Activated T-cell treated with anti-CD3 and anti-CD28 coated beads for 4 hours (primary cell): ENCODE results near the gene FYTTD1.

Experiments used
- DNase-seq: peaks from one replicate; pipeline ENCODE4 v3.0.0-alpha.2; 2020

Gene FYTTD1

DNA sequence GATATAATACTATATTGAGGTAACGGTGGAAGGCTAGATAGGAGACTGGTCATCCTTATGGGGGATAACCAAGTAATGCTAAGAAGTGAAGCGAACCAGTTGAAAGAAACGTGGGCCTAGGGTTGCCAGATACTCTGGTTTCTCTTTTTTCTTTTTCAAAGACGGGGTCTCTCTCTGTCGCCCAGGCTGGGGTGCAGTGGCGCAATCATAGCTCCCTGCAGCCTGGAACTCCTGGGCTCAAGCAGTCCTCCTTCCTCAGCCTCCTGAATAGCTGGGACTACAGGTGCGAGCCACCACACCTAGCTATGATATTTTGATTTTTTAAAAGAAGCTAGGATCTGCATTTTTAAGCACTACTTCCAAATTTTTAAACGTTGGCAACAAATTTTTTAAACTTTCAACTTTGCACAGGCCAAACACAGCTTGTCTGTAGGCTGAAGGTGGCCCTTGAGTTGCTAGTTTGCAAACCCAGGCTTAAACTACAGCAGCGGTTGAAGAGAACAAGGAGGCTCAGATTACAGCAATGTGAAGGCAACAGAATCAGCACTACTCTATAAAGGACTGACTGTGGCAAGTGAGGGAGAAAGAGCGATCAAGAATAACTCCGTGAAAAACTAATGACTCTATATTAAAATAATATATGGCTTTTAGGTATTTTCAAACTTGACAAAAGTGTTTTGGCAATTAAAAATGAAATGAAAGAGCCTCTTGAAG is 11.8 kb upstream of the FYTTD1 start:
- DNase-seq, result no peak

DNA sequence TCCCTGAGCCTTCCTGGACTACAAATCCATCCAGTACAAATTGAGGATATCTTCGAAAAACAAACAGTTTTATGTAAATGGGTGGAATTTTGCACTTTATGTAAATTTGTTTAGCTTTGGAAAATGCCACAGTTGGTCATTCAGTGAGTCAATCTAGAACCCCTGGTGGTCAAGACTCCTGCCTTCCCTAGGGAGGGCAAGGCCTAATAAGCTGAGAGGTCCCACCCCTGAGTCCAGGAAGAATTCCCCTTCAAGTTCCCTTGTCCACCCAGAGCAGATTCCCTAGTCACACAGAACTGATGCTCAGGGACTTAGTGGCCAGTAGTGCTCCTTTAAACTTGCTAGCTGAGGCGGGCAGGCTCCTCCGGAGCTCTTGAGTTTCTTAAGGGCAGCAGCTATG is 6.9 kb upstream of the FYTTD1 start:
- DNase-seq, result no peak

DNA sequence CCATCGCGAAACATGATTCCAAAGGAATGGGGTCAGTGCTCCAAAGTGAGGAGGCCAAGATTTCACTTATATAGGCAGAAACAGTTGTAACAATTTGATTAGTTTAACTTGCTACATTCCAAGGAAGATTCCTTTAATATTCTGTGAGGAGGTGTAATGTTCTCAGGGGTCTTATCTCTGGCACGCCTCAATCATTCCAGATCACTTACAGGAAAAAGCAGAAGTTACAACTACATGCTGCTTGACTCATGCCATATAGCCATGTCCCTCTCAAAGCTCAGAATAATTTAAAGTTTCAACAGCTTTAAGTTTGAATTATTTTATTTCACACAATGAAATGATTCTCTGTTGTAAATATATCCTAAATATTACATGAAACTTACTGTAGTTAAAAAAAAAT is 3.5 kb upstream of the FYTTD1 start:
- DNase-seq, result no peak

DNA sequence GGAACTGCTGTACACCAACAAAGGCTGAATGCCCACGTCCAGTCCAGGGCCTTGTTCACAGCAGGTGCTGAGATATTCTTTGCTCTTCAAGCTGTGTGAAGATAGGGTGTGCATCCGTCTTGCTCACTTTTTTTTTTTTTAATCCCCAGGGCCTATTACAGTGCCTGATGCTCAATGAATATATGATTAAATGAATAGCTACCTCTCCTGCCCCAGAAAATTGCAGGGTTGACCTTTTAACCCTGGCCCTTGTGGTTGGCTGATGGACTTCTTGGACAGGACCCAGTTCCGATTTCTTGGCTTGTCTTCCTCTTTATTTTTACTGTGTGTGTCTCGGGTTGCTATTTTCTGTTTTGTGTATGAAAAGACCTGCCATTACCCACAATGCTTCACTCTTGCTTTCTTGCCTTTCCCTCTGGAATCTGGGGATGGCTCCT is 2.9 kb upstream of the FYTTD1 start:
- DNase-seq, result no peak

DNA sequence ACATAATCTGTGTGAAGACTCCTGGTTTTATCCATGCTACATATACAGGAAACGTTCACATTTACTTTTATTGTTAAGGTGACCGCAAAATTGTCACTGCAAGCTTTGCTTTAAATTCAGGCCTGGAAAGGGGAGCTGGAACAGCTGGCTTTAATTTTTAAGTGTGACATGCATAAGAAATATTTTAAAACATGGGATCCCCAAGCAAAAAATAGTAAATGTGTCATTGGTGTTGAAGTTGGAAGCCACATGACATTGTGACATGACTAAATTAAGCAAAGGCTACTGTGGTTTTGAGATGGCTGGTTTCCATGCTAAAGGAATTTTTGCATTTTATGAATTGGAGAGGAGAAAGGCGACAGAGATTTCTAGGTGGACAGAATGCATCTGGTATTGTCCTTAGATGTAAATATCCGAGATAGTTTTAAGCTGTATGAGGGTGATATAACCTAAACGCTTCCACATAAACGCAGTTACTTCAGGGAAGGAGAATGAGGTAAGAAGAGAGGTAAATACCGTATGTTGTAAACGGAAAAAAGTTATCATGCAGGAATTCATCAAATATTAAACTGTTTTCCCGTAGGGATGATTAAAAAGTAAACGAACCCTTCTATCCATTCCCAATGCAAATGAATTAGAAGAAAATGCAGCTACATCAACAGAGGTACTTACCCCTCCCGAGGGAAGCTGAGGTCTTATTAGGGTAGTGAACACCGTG is 927 bp upstream of the FYTTD1 start:
- DNase-seq, result no peak

DNA sequence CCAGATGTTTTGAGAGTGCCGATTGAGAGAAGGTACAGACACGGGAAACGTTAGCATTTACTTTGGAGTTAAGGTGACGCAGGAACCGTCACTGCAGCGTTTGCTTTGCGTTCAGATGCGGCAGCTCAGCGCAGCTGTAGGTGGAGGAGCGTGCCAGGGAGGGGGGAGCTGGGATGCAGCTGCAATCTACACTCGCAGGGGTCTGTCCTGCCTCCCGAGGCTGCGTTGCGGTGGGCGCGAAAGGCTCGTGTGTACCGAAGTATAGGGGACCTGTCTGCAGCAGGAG is 425 bp upstream of the FYTTD1 start:
- DNase-seq, result no peak

DNA sequence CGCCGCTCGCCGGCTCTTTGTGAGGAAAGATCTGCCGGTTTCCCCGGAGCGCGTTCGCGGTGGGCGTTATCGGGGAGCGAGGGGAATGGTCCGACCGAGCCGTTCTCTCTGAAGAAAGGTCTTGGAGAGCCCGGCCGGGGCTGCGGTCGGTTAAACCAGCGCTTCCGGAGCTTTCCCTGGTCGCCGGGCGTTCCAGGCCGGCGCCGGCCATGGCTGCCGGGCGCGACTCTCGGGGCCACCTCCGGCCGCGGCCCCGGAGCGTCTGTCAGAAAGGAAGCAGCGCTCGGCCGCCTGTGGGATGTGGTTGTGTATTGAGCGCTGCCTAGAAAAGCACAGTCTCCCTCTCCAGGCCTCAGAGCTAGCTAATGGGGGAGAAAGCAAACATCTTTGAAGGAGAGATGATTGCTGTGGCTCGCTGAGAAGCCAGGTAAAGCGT is 731 bp downstream of the FYTTD1 start:
- peak; percentile 32 for DNase-seq

DNA sequence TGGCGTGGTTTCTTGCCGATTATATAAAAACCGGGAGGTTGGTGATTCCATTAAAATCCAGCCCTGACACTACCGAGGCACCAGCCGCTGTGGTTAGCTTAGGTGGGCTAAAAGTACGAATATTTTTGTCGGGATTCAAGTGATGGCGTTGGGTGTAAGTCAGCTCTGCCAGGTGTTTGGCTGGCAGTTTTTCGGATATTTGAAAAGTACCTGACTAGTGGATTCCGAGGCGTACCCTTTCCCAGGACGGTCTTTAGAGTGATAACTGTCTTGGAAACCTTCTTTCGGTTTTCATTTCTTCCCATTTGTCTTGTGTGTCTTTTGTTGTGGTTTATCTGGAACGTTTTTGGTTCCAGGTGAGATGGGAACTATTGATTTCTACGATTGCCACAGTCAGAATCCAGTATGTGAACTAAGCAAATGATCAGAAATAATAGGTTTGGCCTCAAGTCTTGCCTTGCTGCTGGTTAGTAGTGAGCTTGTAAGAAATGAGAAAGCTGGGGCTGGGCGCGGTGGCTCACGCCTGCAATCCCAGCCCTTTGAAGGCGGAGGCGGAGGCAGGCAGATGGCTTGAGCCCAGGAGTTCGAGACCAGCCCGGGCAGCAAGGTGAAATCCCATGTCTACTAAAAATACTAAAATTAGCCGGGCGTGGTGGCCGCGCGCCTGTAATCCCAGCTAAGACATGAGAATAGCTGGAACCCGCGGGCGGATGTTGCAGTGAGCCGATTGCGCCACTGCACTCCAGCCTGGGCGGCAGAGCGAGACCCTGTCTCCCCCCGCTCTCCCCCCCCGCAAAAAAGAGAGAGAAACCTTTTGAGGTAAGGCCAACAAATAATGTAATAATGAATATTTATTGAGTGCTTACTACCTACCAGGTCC is 1.4 kb downstream of the FYTTD1 start:
- DNase-seq, result no peak

DNA sequence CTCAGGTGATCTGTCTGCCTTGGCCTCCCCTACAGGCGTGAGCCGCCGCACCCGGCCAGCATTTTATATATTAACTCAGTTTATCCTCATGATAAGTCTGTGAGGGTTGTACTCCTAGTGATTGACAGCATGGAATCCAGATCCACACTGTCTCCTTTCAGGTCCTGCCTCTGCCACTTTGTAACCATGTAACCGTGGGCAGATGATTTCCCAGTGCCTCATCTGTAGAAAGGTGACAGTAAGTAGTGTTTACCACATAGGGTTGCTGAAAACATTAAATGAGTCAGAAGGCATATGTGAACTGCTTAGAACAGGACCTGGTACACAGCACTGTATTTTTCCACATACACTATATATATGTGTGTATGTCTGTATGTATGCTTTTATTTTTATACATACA is 2.4 kb downstream of the FYTTD1 start:
- no peak for DNase-seq

DNA sequence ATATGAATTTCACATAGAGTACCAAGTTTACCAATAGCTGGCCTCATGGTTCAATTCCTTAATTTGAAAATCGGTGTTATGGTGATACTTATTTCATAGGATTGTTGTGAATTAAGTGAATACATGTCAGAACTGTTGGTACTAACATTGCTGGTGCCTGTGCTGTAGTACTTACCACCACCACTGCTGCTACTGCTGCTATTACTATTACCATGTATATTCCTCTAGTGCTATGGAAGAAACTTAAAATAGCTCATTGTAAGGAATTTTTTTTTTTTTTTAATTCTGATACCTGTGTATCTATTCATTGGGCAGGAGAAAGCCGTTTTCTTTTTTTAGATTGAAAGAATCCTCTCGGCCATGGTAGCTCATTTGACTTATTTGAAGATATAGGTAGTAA is 3.6 kb downstream of the FYTTD1 start:
- DNase-seq, result no peak

DNA sequence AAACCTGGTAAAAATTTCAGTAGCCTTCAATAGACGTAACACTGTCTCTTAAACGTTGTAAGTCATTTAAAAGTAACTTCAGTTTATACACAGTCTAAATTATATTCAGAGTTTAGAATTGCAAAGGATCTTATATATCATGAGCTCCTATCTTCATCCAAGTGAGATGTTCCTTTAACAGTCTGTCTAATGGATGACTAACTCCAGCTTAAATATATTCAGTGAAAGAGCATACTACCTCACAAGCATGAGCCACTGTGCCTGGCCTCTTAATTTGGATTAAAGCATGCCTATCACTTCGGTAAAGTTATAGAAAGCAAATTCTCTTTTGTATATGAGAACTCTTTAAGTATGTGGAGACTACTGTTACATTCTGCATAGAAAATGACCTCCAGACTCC is 7.0 kb downstream of the FYTTD1 start:
- DNase-seq, result no peak

DNA sequence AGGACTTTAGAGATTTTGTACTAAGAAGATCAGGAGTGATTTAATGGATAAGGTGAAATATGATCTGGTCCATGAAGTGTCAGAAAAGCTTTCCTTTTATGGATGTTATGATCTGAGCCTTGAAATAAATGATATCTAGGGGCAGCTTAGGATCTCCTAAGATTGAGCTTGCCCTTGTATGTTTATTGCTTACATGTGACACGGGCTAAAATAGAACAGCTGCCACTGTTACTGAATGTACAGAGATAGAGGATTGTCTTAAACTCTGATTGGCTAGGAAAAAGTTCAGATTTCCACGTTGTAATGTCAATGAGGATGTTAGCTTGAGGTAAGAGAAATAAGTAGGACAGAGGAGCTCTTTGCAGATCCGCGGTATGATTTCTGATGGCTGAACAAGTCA is 8.8 kb downstream of the FYTTD1 start:
- no peak for DNase-seq

DNA sequence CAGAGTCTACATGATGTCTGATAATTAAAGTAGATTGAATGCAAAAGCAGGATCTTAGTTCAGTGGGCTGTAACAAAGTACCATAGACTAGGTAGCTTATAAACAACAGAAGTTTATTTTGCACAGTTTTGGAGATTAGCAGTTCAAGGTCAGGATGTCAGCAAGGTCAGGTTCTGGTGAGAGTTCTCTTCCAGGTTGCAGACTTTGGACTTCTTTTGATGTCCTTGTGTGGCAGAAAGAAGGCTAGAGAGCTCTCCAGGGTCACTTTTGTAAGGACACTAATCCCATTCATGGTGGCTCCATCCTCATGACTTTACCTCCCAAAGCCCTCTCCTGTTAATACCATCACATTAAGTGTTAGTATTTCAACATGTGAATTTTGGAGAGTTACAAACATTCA is 12.1 kb downstream of the FYTTD1 start:
- no peak for DNase-seq

DNA sequence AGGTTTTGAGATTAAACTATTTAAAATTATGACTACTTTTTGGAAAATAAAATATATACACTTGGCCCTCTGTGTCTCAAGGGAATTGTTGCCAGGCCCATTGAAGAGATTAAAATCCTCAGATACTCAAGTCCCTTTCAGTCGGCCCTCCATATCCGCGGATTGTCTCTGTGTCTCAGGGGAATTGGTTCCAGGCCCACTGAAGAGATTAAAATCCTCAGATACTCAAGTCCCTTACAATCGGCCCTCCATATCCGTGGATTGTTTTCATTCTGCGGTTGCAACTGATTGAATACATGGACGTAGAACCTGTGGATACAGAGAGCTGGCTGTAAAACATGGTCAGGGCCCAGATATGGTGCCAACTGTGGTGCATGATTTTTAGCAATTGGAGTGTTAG is 25.6 kb downstream of the FYTTD1 start:
- no peak for DNase-seq

DNA sequence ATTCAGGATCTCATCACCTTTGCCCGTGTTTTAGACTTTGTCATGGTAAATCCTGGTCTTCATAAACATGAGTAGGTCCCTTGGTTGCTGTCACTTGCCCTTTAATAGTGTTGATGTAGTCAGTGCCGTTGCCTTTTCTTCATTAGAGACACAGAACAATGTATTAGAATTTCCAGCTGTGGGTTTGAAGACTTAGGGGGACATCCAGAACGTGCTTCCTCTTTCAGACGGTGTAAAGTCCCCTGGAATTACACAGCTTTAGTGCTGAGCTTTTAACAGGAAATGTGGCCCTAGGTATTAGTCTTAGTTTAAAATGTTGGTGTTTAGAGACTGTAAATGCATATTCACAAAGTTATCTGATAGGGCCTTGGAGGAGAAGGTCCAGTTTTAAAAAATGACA is 32.5 kb downstream of the FYTTD1 start:
- DNase-seq, result no peak

DNA sequence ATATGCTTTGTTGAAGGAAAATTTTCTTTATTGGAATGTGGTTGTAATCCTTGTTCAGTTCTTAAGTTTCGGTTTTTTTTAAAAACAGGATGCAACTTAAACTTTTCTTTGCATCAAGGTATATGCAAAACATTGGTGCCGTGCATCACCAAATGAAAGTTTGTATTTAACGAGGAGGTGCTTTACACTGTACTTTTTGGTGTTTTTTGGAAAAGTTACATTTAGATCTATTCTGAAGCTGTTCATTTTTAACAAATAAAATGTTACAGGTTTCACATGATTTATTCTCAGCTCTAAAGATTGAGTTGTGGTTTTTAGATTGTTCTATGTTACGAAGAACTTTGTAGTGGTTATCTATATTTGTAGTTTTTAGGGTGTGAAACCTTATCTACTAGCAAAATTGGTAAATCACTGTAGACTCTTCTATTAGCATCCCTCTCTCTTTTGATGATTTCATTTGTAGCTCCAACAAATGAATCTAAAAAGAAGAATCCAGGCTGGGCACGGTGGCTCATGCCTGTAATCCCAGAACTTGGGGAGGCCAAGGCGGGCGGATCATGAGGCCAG is 34.4 kb downstream of the FYTTD1 start:
- DNase-seq, result no peak

DNA sequence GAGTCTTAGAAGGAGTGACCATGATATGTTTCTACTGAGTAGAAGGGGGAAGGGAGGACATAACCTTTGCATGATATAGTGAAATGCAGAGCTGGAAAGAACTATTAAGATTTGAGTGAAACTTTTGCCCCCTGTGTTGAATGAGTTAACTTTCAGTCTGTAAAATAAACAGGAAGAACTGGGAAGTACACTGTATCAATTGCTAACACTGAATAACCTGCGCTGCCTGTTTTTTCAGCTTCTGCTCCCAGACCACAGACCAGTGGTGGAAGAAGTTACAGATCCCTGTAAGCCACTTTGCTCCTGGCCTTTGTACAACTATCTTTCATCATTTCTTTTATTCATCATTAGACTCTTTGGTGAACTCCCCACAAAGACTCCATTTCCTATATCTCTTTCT is 37.7 kb downstream of the FYTTD1 start:
- DNase-seq, result no peak

DNA sequence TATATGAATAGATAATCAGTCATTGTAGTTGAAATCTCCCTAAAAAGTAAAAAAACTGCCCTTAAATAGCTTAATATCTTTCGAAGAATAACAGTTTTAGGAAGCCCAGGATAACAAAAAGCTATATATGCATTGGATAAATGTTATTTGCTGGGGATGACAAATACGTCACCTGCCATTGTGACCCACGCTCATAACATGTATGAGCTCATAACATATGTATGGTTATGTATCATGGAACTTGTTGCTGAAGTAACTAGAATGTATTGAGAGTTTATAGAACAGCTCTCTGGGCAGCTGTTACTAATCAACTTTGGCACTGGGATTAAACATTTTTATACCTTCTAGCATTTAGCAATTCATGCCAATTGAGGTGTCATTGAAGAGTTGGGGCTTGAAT is 39.6 kb downstream of the FYTTD1 start:
- no peak for DNase-seq

DNA sequence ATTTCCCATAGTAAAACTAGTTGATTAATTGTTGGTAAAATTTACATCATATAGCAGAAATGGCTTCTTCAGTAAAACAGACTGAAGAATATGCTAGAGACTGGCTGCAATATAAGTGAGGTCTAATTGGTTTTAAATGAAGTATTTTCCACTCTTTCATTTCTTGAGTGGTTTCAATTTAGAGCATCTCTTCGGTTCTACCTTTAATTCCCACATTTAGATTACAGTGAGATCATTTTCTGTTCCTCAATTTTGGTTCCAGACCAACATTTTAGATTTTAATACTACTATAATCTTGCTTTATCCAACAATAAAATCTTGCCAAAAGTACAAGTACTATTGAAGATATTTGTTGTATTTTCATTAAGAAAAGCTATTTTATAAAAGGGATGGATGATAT is 40.4 kb downstream of the FYTTD1 start:
- no peak for DNase-seq

DNA sequence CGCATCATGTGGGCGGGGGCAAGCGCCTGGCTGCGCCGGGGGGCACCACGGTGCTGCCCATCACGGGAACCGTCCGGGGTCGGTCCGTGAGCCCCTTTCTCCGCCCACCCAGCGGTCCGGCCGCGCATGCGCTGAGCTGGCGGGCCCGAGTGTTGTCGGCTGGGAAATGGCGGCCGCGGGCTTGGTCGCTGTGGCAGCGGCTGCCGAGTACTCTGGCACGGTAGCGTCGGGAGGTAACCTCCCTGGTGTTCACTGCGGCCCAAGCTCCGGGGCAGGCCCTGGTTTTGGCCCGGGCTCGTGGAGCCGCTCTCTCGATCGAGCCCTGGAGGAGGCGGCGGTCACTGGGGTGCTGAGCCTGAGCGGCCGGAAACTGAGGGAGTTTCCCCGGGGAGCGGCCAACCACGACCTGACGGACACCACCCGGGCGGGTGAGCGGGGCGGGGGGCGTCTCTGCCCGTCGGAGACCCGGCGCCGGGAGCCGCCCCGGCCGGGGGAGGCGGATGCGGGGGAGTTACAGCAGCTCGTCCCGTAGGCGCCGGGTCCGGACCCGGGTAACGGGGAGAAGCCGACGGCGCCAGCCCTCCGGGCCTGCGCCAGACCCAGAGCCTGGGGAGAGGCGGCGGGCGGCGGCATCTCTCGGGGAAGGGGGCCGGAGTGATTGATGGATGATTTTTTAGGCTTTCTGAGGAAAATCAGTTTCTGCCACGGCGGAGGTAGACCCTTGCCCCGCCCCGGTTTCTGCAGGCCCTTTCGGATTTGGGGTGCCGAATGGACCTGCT is 41.6 kb downstream of the FYTTD1 start, which contains the start of gene LRCH3:
Gene LRCH3 (plus strand): TSS at position 142 of the 779 bp plus-strand sequence. CDS start 25 bp downstream, at position 167.
- DNase-seq, result peak; percentile 77

DNA sequence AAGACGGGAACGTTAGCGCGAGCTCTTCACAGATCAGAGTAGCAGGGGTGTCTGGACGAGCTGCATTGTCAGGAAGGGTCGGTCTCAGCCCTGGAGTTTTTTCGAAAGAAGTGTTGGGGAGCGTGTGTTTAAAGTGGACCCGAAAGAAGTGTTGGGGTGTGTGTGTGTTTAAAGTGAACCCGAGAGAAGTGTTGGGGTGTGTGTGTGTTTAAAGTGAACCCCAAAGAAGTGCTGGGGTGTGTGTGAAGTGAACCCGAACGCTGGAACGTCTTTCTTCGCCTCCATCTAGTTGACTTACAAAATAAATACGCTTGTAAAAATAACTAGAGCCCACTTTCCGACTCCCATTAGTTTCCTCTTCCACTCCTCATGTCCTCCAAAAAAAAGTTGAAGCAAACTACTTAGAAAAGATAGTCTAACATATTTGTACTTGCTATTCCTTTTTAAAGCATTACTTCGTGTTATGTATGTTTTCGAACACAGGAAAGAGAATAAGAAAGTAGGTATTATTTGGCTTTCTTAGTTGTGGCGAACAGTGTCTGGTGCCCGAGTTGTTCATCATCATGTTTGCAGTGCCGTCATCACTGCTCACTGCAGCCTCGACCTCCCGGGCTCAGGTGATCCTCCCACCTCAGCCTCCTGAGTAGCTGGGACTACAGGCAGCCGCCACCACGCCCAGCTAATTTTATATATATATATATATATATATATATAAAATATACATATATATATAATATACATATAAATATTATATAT is 42.4 kb downstream of the FYTTD1 start:
- peak; percentile 7 for DNase-seq

DNA sequence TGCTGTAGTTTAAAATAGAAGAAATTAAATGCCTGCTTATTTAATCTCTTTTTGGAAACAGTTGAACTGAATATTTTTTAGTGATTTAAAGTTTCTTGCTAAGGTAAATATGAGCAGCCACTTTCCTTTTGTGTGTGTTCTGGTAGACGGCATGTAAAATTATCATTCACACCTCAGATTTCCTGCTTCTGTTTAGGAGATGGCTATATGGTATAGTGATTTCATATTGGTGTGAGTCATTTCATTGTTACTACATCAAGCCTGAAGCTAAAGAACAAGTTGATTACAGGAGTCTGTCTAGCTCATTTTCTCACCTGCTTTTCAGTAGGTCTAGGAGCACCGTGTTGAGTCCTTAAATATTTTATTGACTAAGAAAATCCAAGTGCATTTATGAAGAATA is 43.6 kb downstream of the FYTTD1 start:
- no peak for DNase-seq
